Fibroblast of lung (primary cell): ENCODE measurements around the gene GALNT17. TPM values are rescaled to one million over a fixed set of nuclear protein-coding genes. Genes with fewer than 3 reads are reported as not detected.

Experiments used
- DNase-seq, 2 donors: peaks; one replicate each; pipeline versions ENCODE4 v3.0.0 to v3.0.0-alpha.2; 2010; ENCODE audit warnings: low read depth in 2 of 2
- H2AFZ ChIP-seq: 2 replicates; pipeline ENCODE4 v1.5.1; 2012; ENCODE audit warnings: low read length, control low read depth, inconsistent platforms
- H3K27ac ChIP-seq: 2 replicates; pipeline ENCODE4 v1.5.1; 2011; ENCODE audit warnings: low read length, control low read depth; ENCODE audit not compliant: insufficient read depth
- H3K27me3 ChIP-seq: 2 replicates; pipeline ENCODE4 v1.5.1; 2011; ENCODE audit warnings: mild to moderate bottlenecking, low read length; ENCODE audit not compliant: control insufficient read depth, insufficient read depth
- H3K36me3 ChIP-seq: 2 replicates; pipeline ENCODE4 v1.5.1; 2011; ENCODE audit warnings: low read length; ENCODE audit not compliant: control insufficient read depth, insufficient read depth
- H3K4me1 ChIP-seq: 2 replicates; pipeline ENCODE4 v1.5.1; 2011; ENCODE audit warnings: low read length; ENCODE audit not compliant: control insufficient read depth, insufficient read depth; ENCODE audit errors: extremely low read depth
- H3K4me2 ChIP-seq: 2 replicates; pipeline ENCODE4 v1.5.1; 2011; ENCODE audit warnings: low read length, control low read depth; ENCODE audit not compliant: insufficient read depth; ENCODE audit errors: extremely low read depth
- H3K4me3 ChIP-seq, 4 experiments: fragments of 200-600 bp in 1 of 4; sonication (generic) in 1 of 4; replicated peaks in 1 of 4; 2 replicates each; pipeline ENCODE4 v1.5.1; 2011 to 2016; ENCODE audit warnings: low read length in 4 of 4, low read depth in 3 of 4, mild to moderate bottlenecking in 3 of 4, control low read depth in 2 of 4, inconsistent platforms in 1 of 4, mixed read lengths in 1 of 4; ENCODE audit not compliant: insufficient read depth in 1 of 4; ENCODE audit errors: control extremely low read depth in 1 of 4
- H3K79me2 ChIP-seq: 2 replicates; pipeline ENCODE4 v1.5.1; 2012; ENCODE audit warnings: mild to moderate bottlenecking, low read length, inconsistent platforms; ENCODE audit not compliant: control insufficient read depth, insufficient read depth
- H3K9ac ChIP-seq: 2 replicates; pipeline ENCODE4 v1.5.1; 2011; ENCODE audit warnings: mild to moderate bottlenecking, low read length, control low read depth; ENCODE audit not compliant: insufficient read depth
- H3K9me3 ChIP-seq: 2 replicates; pipeline ENCODE4 v1.5.1; 2012; ENCODE audit warnings: low read depth, low read length; ENCODE audit not compliant: control insufficient read depth, insufficient read depth
- H4K20me1 ChIP-seq: 2 replicates; pipeline ENCODE4 v1.5.1; 2011; ENCODE audit warnings: low read length; ENCODE audit not compliant: control insufficient read depth, insufficient read depth; ENCODE audit errors: extremely low read depth
- EZH2 ChIP-seq: IDR thresholded peaks from 2 replicates; pipeline ENCODE4 v1.5.1; 2012; ENCODE audit warnings: low read length, control low read depth, mild to moderate bottlenecking; ENCODE audit errors: missing control alignments
- polyA plus RNA-seq, 2 donors: library from polyadenylated mRNA; depleted of rRNA in 1 of 2; stranded (reverse) in 1 of 2; unstranded in 1 of 2; fragments of >200 nt; gene quantifications; 2 replicates each; pipeline ENCODE4 v1.2.1, GENCODE V29; 2011 to 2012; ENCODE audit warnings: missing spikeins in 1 of 2
- total RNA-seq: library from RNA; depleted of rRNA; stranded (reverse); fragments of >200 nt; gene quantifications from 2 replicates; pipeline ENCODE4 v1.2.1, GENCODE V29; 2014
- TF ChIP-seq, protein P1 (sequence below), 2 donors: IDR thresholded peaks in 1 of 2; conservative IDR thresholded peaks in 1 of 2; 1 replicate in 1 of 2; 2 replicates in 1 of 2; pipeline ENCODE4 v1.5.1; 2011 to 2012; ENCODE audit warnings: low read length in 2 of 2, control low read depth in 1 of 2, inconsistent platforms in 1 of 2, low read depth in 1 of 2, mild to moderate bottlenecking in 1 of 2

Gene GALNT17
- total and polyA plus RNA-seq, 2 donors (not counting 1 experiment from before 2014, with no cell fraction given), result under 0.01 TPM; not detected in 1

DNA sequence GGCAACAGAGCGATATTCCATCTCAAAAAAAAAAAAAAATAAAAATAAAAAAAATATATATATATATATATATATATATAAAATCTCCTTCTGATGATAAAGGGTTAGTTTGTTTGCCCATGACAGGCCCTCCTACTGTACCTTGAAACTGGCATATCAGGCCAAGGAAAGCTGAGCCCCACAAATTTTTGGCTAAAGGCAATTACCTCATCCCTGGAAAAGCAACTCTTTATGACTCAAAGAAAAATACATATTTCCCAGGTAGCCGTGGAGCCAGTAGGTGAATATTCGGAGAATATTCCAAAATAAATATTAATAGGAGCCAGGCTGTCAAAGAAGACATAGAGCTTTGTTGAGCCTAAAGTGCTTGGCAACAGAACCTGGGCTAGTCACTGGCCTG lies 245.1 kb downstream of the GALNT17 start:
- Histone ChIP-seq H3K4me1 (no peaks in the 10 kb centered on the region), H3K36me3 (no peaks in the 10 kb centered on the region), H2AFZ (no peak overlapping the region), H3K4me2 (no peak overlapping the region), H3K27ac (no peak overlapping the region), H3K27me3 (no peaks in the 10 kb centered on the region), H3K79me2 (no peaks in the 10 kb centered on the region), H3K9ac (no peak overlapping the region), H4K20me1 (no peaks in the 10 kb centered on the region), H3K4me3 (no peak overlapping the region), H3K9me3 (no peaks in the 10 kb centered on the region)
- no peak for TF ChIP-seq EZH2
- TF ChIP-seq, protein P1, sequence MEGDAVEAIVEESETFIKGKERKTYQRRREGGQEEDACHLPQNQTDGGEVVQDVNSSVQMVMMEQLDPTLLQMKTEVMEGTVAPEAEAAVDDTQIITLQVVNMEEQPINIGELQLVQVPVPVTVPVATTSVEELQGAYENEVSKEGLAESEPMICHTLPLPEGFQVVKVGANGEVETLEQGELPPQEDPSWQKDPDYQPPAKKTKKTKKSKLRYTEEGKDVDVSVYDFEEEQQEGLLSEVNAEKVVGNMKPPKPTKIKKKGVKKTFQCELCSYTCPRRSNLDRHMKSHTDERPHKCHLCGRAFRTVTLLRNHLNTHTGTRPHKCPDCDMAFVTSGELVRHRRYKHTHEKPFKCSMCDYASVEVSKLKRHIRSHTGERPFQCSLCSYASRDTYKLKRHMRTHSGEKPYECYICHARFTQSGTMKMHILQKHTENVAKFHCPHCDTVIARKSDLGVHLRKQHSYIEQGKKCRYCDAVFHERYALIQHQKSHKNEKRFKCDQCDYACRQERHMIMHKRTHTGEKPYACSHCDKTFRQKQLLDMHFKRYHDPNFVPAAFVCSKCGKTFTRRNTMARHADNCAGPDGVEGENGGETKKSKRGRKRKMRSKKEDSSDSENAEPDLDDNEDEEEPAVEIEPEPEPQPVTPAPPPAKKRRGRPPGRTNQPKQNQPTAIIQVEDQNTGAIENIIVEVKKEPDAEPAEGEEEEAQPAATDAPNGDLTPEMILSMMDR (conservative IDR thresholded peaks at IDR 0.05 in 1 of 2, IDR thresholded peaks at IDR 0.05 in 1 of 2; ENCODE audit: low read depth in 1 of 2, low read length in 2 of 2), result no peak
- DNase-seq, result no peak

DNA sequence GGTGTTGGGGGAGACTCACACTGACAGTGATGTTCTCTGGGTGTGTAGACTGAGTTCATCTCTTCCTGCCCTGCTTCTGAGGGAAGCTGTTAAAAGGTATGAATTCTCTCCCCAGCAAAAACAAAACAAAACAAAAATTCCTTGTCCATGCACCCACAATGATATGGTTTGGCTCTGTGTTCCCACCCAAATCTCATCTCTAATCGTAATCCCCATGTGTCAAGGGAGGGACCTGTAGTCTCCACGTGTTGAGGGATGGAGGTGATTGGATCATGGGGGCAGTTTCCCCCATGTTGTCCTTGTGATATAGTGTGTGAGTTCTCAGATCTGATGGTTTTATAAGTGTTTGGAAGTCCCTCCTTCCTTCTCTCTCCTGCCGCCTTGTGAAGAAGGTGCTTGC lies 245.5 kb downstream of the GALNT17 start:
- no peaks in the 10 kb centered on the region for H3K9me3 ChIP-seq
- H3K4me3 ChIP-seq, result no peak overlapping the region
- no peak overlapping the region for H2AFZ ChIP-seq
- no peak overlapping the region for H3K9ac ChIP-seq
- no peaks in the 10 kb centered on the region for H3K79me2 ChIP-seq
- no peaks in the 10 kb centered on the region for H3K36me3 ChIP-seq
- H4K20me1 ChIP-seq, result no peaks in the 10 kb centered on the region
- H3K4me1 ChIP-seq, result no peaks in the 10 kb centered on the region
- no peak overlapping the region for H3K4me2 ChIP-seq
- no peaks in the 10 kb centered on the region for H3K27me3 ChIP-seq
- TF ChIP-seq, protein P1 (conservative IDR thresholded peaks at IDR 0.05 in 1 of 2, IDR thresholded peaks at IDR 0.05 in 1 of 2; ENCODE audit: low read depth in 1 of 2, low read length in 2 of 2), result no peak
- no peak for TF ChIP-seq EZH2
- DNase-seq, result no peak
- H3K27ac ChIP-seq, result no peak overlapping the region

DNA sequence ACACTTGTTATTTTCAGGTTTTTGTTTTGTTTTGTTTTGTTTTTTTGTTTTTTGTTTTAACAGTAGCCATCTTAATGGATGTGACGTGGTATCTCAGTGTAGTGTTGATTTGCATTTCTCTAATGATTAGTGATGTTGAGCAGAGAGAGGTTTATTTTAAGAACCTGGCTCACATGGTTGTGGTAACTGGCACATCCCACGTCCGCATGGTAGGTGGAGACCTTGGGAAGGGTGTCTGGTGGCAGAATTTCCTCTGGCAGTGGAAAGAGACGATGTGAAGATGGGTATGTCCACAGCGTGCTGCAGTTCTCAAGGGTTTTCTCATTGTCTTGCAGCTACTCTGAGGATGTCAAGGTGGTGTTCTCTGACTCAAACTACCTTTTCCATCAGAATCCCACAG lies 252.2 kb downstream of the GALNT17 start:
- no peaks in the 10 kb centered on the region for H3K9me3 ChIP-seq
- no peak overlapping the region for H2AFZ ChIP-seq
- no peaks in the 10 kb centered on the region for H3K27me3 ChIP-seq

More for the DNA sequence above, 252.2 kb downstream of the GALNT17 start:
- TF ChIP-seq, protein P1 (conservative IDR thresholded peaks at IDR 0.05 in 1 of 2, IDR thresholded peaks at IDR 0.05 in 1 of 2; ENCODE audit: low read depth in 1 of 2, low read length in 2 of 2), result no peak
- TF ChIP-seq EZH2, result no peak
- Histone ChIP-seq H3K79me2 (no peaks in the 10 kb centered on the region), H3K4me2 (no peak overlapping the region), H3K36me3 (no peaks in the 10 kb centered on the region), H3K27ac (no peak overlapping the region), H3K9ac (no peak overlapping the region), H3K4me1 (no peaks in the 10 kb centered on the region), H3K4me3 (no peak overlapping the region), H4K20me1 (no peaks in the 10 kb centered on the region)
- no peak for DNase-seq
